Memory B cell (primary cell): ENCODE results near the gene SMKR1.

ENCODE experiments used
- ATAC-seq: fragments of 150-1000 bp; cut with Tn5 transposase; 2 replicates; pipeline ENCODE4 v1.10.0; 2021; ENCODE audit warnings: low read depth, mild to moderate bottlenecking, moderate library complexity
- DNase-seq, 2 donors: peaks; one replicate each; pipeline ENCODE4 v3.0.0; 2022; ENCODE audit warnings: low spot score in 2 of 2
- H3K27ac Mint-ChIP-seq: one replicate; pipeline ENCODE4 v1.8.0; 2022; ENCODE audit warnings: mild to moderate bottlenecking, moderate library complexity, mixed read lengths
- H3K27me3 Mint-ChIP-seq: one replicate; pipeline ENCODE4 v1.8.0; 2022; ENCODE audit warnings: mixed read lengths
- H3K36me3 Mint-ChIP-seq: one replicate; pipeline ENCODE4 v1.8.0; 2022; ENCODE audit warnings: mild to moderate bottlenecking, mixed read lengths
- H3K4me1 Mint-ChIP-seq: one replicate; pipeline ENCODE4 v1.8.0; 2022; ENCODE audit warnings: mixed read lengths
- H3K4me3 Mint-ChIP-seq: one replicate; pipeline ENCODE4 v1.8.0; 2022; ENCODE audit warnings: mild to moderate bottlenecking, moderate library complexity, mixed read lengths
- H3K9me3 Mint-ChIP-seq: one replicate; pipeline ENCODE4 v1.8.0; 2022; ENCODE audit warnings: mixed read lengths

Gene SMKR1

GRCh38 chr7:129556607-129557133, 54.3 kb downstream of the SMKR1 start:
- Mint-ChIP-seq H3K4me3 (no peak overlapping the region), H3K27me3 (peaks cover 10% of the 10 kb centered on the region), H3K36me3 (no peaks in the 10 kb centered on the region), H3K9me3 (no peaks in the 10 kb centered on the region), H3K4me1 (peaks cover 5% of the 10 kb centered on the region), H3K27ac (no peak overlapping the region)
- ATAC-seq (no peak), DNase-seq (no peak)

- Mint-ChIP-seq H3K9me3 (no peaks in the 10 kb centered on the region), H3K36me3 (no peaks in the 10 kb centered on the region), H3K4me1 (peaks cover 5% of the 10 kb centered on the region), H3K27me3 (peaks cover 13% of the 10 kb centered on the region), H3K4me3 (no peak overlapping the region), H3K27ac (no peak overlapping the region)
- ATAC-seq (no peak), DNase-seq (no peak)
Observed at GRCh38 chr7:129557686-129558481, 55.6 kb downstream of the SMKR1 start.

GRCh38 chr7:129559564-129559963, 57.2 kb downstream of the SMKR1 start:
- ATAC-seq (no peak), DNase-seq (no peak)
- Mint-ChIP-seq H3K4me1 (no peaks in the 10 kb centered on the region), H3K4me3 (no peak overlapping the region), H3K9me3 (no peaks in the 10 kb centered on the region), H3K36me3 (no peaks in the 10 kb centered on the region), H3K27ac (no peak overlapping the region), H3K27me3 (peaks cover 13% of the 10 kb centered on the region)

- Mint-ChIP-seq H3K4me3 (no peak overlapping the region), H3K27ac (no peak overlapping the region), H3K27me3 (peaks cover 14% of the 10 kb centered on the region), H3K9me3 (no peaks in the 10 kb centered on the region), H3K36me3 (no peaks in the 10 kb centered on the region), H3K4me1 (no peaks in the 10 kb centered on the region)
- DNase-seq, result no peak
- ATAC-seq, result no peak
Observed at GRCh38 chr7:129560831-129561230, 58.5 kb downstream of the SMKR1 start.

- Mint-ChIP-seq H3K9me3 (no peaks in the 10 kb centered on the region), H3K4me1 (no peaks in the 10 kb centered on the region)
Observed at GRCh38 chr7:129561677-129562359, 59.5 kb downstream of the SMKR1 start.

More at GRCh38 chr7:129561677-129562359, 59.5 kb downstream of the SMKR1 start:
- ATAC-seq, result no peak
- no peak for DNase-seq
- no peak overlapping the region for H3K27ac Mint-ChIP-seq
- H3K36me3 Mint-ChIP-seq, result no peaks in the 10 kb centered on the region
- no peak overlapping the region for H3K4me3 Mint-ChIP-seq
- H3K27me3 Mint-ChIP-seq, result peaks cover 14% of the 10 kb centered on the region
